ENCODE measurements around the gene DDAH1. TPM values are rescaled to one million over a fixed set of nuclear protein-coding genes. Genes with fewer than 3 reads are reported as not detected.

DDAH1 gene
- polyA plus RNA-seq, 1 donor = 115 TPM

- Histone ChIP-seq H3K4me1 (ENCODE audit: control insufficient read depth, insufficient read depth, low read length) (peaks cover 17% of the 10 kb centered on the region), H3K9me3 (ENCODE audit: control insufficient read depth, low read depth, low read length) (no peaks in the 10 kb centered on the region), H3K4me3 (ENCODE audit: low read length) (no peak overlapping the region), H3K27me3 (ENCODE audit: control insufficient read depth, insufficient read depth, low read length) (no peaks in the 10 kb centered on the region), H3K36me3 (ENCODE audit: control insufficient read depth, insufficient read depth, low read length) (no peaks in the 10 kb centered on the region), H3K27ac (ENCODE audit: low read length) (peak overlapping the region; percentile 77)
- DNase-seq = peak; percentile 63 to 90
- no CpG with 5 or more reads among the region's 1 CpG for WGBS (ENCODE audit: insufficient coverage, low lambda C conversion rate)
Observed at GRCh38 chr1:85494074-85494903, 29.3 kb upstream of the DDAH1 start.

GRCh38 chr1:85490270-85490985 is 25.5 kb upstream of the DDAH1 start:
- Histone ChIP-seq H3K27ac (ENCODE audit: low read length) (no peak overlapping the region), H3K9me3 (ENCODE audit: control insufficient read depth, low read depth, low read length) (no peaks in the 10 kb centered on the region), H3K4me1 (ENCODE audit: control insufficient read depth, insufficient read depth, low read length) (peaks cover 13% of the 10 kb centered on the region), H3K27me3 (ENCODE audit: control insufficient read depth, insufficient read depth, low read length) (no peaks in the 10 kb centered on the region), H3K36me3 (ENCODE audit: control insufficient read depth, insufficient read depth, low read length) (no peaks in the 10 kb centered on the region), H3K4me3 (ENCODE audit: low read length) (no peak overlapping the region)
- DNase-seq = peak; percentile 7 to 12
- no CpG with 5 or more reads among the region's 1 CpG for WGBS (ENCODE audit: insufficient coverage, low lambda C conversion rate)

- H3K4me1 ChIP-seq (ENCODE audit: control insufficient read depth, insufficient read depth, low read length) = no peaks in the 10 kb centered on the region
- DNase-seq = no peak
- H3K36me3 ChIP-seq (ENCODE audit: control insufficient read depth, insufficient read depth, low read length) = no peaks in the 10 kb centered on the region
- no peaks in the 10 kb centered on the region for H3K9me3 ChIP-seq (ENCODE audit: control insufficient read depth, low read depth, low read length)
- H3K27me3 ChIP-seq (ENCODE audit: control insufficient read depth, insufficient read depth, low read length) = no peaks in the 10 kb centered on the region
- no peak overlapping the region for H3K4me3 ChIP-seq (ENCODE audit: low read length)
- no peak overlapping the region for H3K27ac ChIP-seq (ENCODE audit: low read length)
- no CpG with 5 or more reads among the region's 1 CpG for WGBS (ENCODE audit: insufficient coverage, low lambda C conversion rate)
Observed at GRCh38 chr1:85488126-85488525, 23.2 kb upstream of the DDAH1 start.

- Histone ChIP-seq H3K4me3 (ENCODE audit: low read length) (no peak overlapping the region), H3K27me3 (ENCODE audit: control insufficient read depth, insufficient read depth, low read length) (no peaks in the 10 kb centered on the region), H3K36me3 (ENCODE audit: control insufficient read depth, insufficient read depth, low read length) (no peaks in the 10 kb centered on the region), H3K27ac (ENCODE audit: low read length) (no peak overlapping the region), H3K9me3 (ENCODE audit: control insufficient read depth, low read depth, low read length) (no peaks in the 10 kb centered on the region), H3K4me1 (ENCODE audit: control insufficient read depth, insufficient read depth, low read length) (no peaks in the 10 kb centered on the region)
- no CpG with 5 or more reads among the region's 3 CpGs for WGBS (ENCODE audit: insufficient coverage, low lambda C conversion rate)
- no peak for DNase-seq
Observed at GRCh38 chr1:85485516-85485915, 20.6 kb upstream of the DDAH1 start.

- Histone ChIP-seq H3K9me3 (ENCODE audit: control insufficient read depth, low read depth, low read length) (no peaks in the 10 kb centered on the region), H3K27me3 (ENCODE audit: control insufficient read depth, insufficient read depth, low read length) (no peaks in the 10 kb centered on the region), H3K4me3 (ENCODE audit: low read length) (no peak overlapping the region), H3K36me3 (ENCODE audit: control insufficient read depth, insufficient read depth, low read length) (no peaks in the 10 kb centered on the region), H3K27ac (ENCODE audit: low read length) (peak overlapping the region; percentile 47), H3K4me1 (ENCODE audit: control insufficient read depth, insufficient read depth, low read length) (no peaks in the 10 kb centered on the region)
- DNase-seq = no peak
- WGBS (ENCODE audit: insufficient coverage, low lambda C conversion rate) = no CpG with 5 or more reads among the region's 1 CpG
Observed at GRCh38 chr1:85484716-85485115, 19.8 kb upstream of the DDAH1 start.

- 100% methylated on average over 1 of the region's 2 CpGs for WGBS (ENCODE audit: insufficient coverage, low lambda C conversion rate)
- Histone ChIP-seq H3K27me3 (ENCODE audit: control insufficient read depth, insufficient read depth, low read length) (no peaks in the 10 kb centered on the region), H3K4me3 (ENCODE audit: low read length) (no peak overlapping the region), H3K9me3 (ENCODE audit: control insufficient read depth, low read depth, low read length) (no peaks in the 10 kb centered on the region), H3K4me1 (ENCODE audit: control insufficient read depth, insufficient read depth, low read length) (no peaks in the 10 kb centered on the region), H3K36me3 (ENCODE audit: control insufficient read depth, insufficient read depth, low read length) (no peaks in the 10 kb centered on the region), H3K27ac (ENCODE audit: low read length) (peak overlapping the region; percentile 47)
- peak; percentile 28 to 42 for DNase-seq
Observed at GRCh38 chr1:85484264-85484663, 19.3 kb upstream of the DDAH1 start.

- Histone ChIP-seq H3K36me3 (ENCODE audit: control insufficient read depth, insufficient read depth, low read length) (no peaks in the 10 kb centered on the region), H3K27me3 (ENCODE audit: control insufficient read depth, insufficient read depth, low read length) (no peaks in the 10 kb centered on the region), H3K4me3 (ENCODE audit: low read length) (no peak overlapping the region), H3K27ac (ENCODE audit: low read length) (no peak overlapping the region), H3K4me1 (ENCODE audit: control insufficient read depth, insufficient read depth, low read length) (no peaks in the 10 kb centered on the region), H3K9me3 (ENCODE audit: control insufficient read depth, low read depth, low read length) (no peaks in the 10 kb centered on the region)
- 100% methylated on average over 1 of the region's 3 CpGs for whole genome bisulfite sequencing (ENCODE audit: insufficient coverage, low lambda C conversion rate)
- no peak for DNase-seq
Observed at GRCh38 chr1:85481688-85482087, 16.7 kb upstream of the DDAH1 start.

GRCh38 chr1:85480566-85480965 is 15.6 kb upstream of the DDAH1 start:
- no peaks in the 10 kb centered on the region for H3K9me3 ChIP-seq (ENCODE audit: control insufficient read depth, low read depth, low read length)
- H3K4me1 ChIP-seq (ENCODE audit: control insufficient read depth, insufficient read depth, low read length) = no peaks in the 10 kb centered on the region
- H3K27ac ChIP-seq (ENCODE audit: low read length) = no peak overlapping the region
- WGBS (ENCODE audit: insufficient coverage, low lambda C conversion rate) = no CpG with 5 or more reads among the region's 2 CpGs
- no peak overlapping the region for H3K4me3 ChIP-seq (ENCODE audit: low read length)
- H3K36me3 ChIP-seq (ENCODE audit: control insufficient read depth, insufficient read depth, low read length) = no peaks in the 10 kb centered on the region
- DNase-seq = no peak
- no peaks in the 10 kb centered on the region for H3K27me3 ChIP-seq (ENCODE audit: control insufficient read depth, insufficient read depth, low read length)

- Histone ChIP-seq H3K4me1 (ENCODE audit: control insufficient read depth, insufficient read depth, low read length) (no peaks in the 10 kb centered on the region), H3K27me3 (ENCODE audit: control insufficient read depth, insufficient read depth, low read length) (no peaks in the 10 kb centered on the region), H3K9me3 (ENCODE audit: control insufficient read depth, low read depth, low read length) (no peaks in the 10 kb centered on the region), H3K27ac (ENCODE audit: low read length) (no peak overlapping the region), H3K36me3 (ENCODE audit: control insufficient read depth, insufficient read depth, low read length) (no peaks in the 10 kb centered on the region), H3K4me3 (ENCODE audit: low read length) (no peak overlapping the region)
- no peak for DNase-seq
- 100% methylated on average over 1 of the region's 1 CpG for WGBS (ENCODE audit: insufficient coverage, low lambda C conversion rate)
Observed at GRCh38 chr1:85479491-85479890, 14.5 kb upstream of the DDAH1 start.

- H3K36me3 ChIP-seq (ENCODE audit: control insufficient read depth, insufficient read depth, low read length) = no peaks in the 10 kb centered on the region
- no peak for DNase-seq
- H3K27me3 ChIP-seq (ENCODE audit: control insufficient read depth, insufficient read depth, low read length) = no peaks in the 10 kb centered on the region
- WGBS (ENCODE audit: insufficient coverage, low lambda C conversion rate) = no CpG with 5 or more reads among the region's 1 CpG
- no peak overlapping the region for H3K4me3 ChIP-seq (ENCODE audit: low read length)
- H3K4me1 ChIP-seq (ENCODE audit: control insufficient read depth, insufficient read depth, low read length) = no peaks in the 10 kb centered on the region
- H3K9me3 ChIP-seq (ENCODE audit: control insufficient read depth, low read depth, low read length) = no peaks in the 10 kb centered on the region
- no peak overlapping the region for H3K27ac ChIP-seq (ENCODE audit: low read length)
Observed at GRCh38 chr1:85478366-85478765, 13.4 kb upstream of the DDAH1 start.

All from large intestine (tissue), 3 donors.